NCI-H2107 (cell line): ENCODE results near the gene PDZK1IP1.

Experiments used
- DNase-seq: peaks from one replicate; lab custom pipeline; 2025; lab: John Stamatoyannopoulos, UW

The PDZK1IP1 gene

DNA sequence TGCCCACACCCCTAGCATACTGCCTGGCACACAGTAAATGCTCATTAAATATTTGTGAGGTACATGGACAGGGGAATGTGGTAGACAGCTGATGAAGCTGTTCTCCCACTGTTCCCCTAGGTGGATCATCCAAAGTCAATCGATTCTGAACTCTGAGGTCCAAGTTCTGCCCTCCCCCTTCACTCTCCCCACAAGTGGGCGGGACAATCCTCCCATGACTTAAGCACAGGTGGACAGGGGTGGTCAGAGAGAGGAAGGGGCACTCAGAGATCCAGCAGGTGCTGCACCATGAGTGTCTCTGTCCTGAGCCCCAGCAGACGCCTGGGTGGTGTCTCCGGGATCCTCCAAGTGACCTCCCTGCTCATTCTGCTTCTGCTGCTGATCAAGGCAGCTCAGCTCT is 52.6 kb downstream of the PDZK1IP1 start, which contains the start of gene CYP4A22:
TSS of gene CYP4A22 (plus strand) at position 244 of the 400 bp plus-strand sequence. CDS start at position 289, 45 bp downstream.
- no peak for DNase-seq
